Panc1 (cell line): Measurements from ENCODE around the gene PAPSS1. TPM values are rescaled to one million over a fixed set of nuclear protein-coding genes. Genes with fewer than 3 reads are reported as not detected.
"Not testable (repeated sequence)": the region's sequence is repeated elsewhere in the genome, so short reads cannot be mapped to it uniquely, and the experiment has no call there.

Source experiments
- ATAC-seq: fragments of 200-7000 bp; cut with Tn5 transposase; 2 replicates; pipeline ENCODE4 v1.9.1; 2020; ENCODE audit warnings: mild to moderate bottlenecking, moderate library complexity
- BruUV-seq: library from RNA; stranded (reverse); fragments of 400-500 nt; replicated peaks from 2 replicates; lab custom pipeline; 2021; lab: Mats Ljungman, UMichigan
- CTCF ChIA-PET: fragments of 300-600 bp; sonication (Branson Sonifier 250); formaldehyde crosslinking; loops from one replicate; lab custom pipeline; 2022; ENCODE audit warnings: antibody characterized with exemption; lab: Charles Lee
- POLR2A ChIA-PET: fragments of 300-600 bp; sonication (Branson Sonifier 250); formaldehyde crosslinking; loops from one replicate; lab custom pipeline; 2022; ENCODE audit warnings: antibody characterized with exemption; lab: Charles Lee
- DNase-seq: peaks from one replicate; pipeline ENCODE4 v3.0.0-alpha.2; 2010; ENCODE audit warnings: low read depth, low spot score
- H3K27ac ChIP-seq: 2 replicates; pipeline ENCODE4 v1.5.1; 2011; ENCODE audit warnings: mild to moderate bottlenecking, low read length, inconsistent platforms
- H3K27me3 ChIP-seq: fragments of 200-500 bp; sonication (Bioruptor generic); 2 replicates; pipeline ENCODE4 v1.6.0; 2014; ENCODE audit warnings: low read length, inconsistent platforms; ENCODE audit not compliant: control insufficient read depth, insufficient read depth
- H3K36me3 ChIP-seq: fragments of 200-500 bp; sonication (Bioruptor generic); 2 replicates; pipeline ENCODE4 v1.5.1; 2014; ENCODE audit warnings: inconsistent platforms, mild to moderate bottlenecking, low read length, moderate library complexity; ENCODE audit not compliant: control insufficient read depth, insufficient read depth
- H3K4me1 ChIP-seq: 2 replicates; pipeline ENCODE4 v1.5.1; 2011; ENCODE audit warnings: inconsistent platforms, mild to moderate bottlenecking, low read length, moderate library complexity; ENCODE audit not compliant: control insufficient read depth, insufficient read depth
- H3K4me3 ChIP-seq, 2 experiments: 2 replicates each; pipeline ENCODE4 v1.5.1; 2011 to 2012; ENCODE audit warnings: low read depth in 2 of 2, low read length in 2 of 2, mild to moderate bottlenecking in 2 of 2, inconsistent platforms in 1 of 2, moderate library complexity in 1 of 2
- H3K9me3 ChIP-seq: fragments of 200-500 bp; sonication (Bioruptor generic); 2 replicates; pipeline ENCODE4 v1.5.1; 2014; ENCODE audit warnings: low read depth, mild to moderate bottlenecking, inconsistent platforms, low read length, moderate library complexity; ENCODE audit not compliant: control insufficient read depth, insufficient read depth
- TCF7L2 ChIP-seq: IDR thresholded peaks from 2 replicates; pipeline ENCODE4 v1.6.1; 2011; ENCODE audit warnings: mild to moderate bottlenecking, low read depth, low read length, inconsistent platforms
- in situ Hi-C: cut with HindIII; loops from 2 replicates; pipeline ENCODE4 v1.10.0; 2016; ENCODE audit warnings: low sequenced_read_pairs, low pct_unique_long_range_greater_than_20kb
- intact Hi-C: fragments of 100-400 bp; cut with micrococcal nuclease; formaldehyde crosslinking; loops from one replicate; pipeline ENCODE4 v1.10.0; 2022; ENCODE audit not compliant: unreplicated experiment
- total RNA-seq: library from RNA; stranded (reverse); gene quantifications from one replicate; pipeline ENCODE4 v1.2.1, GENCODE V29; 2021; ENCODE audit not compliant: unreplicated experiment
- TF ChIP-seq, protein P1 (sequence below), 2 experiments: IDR thresholded peaks; 2 replicates each; pipeline ENCODE4 v1.6.1; 2011 to 2012; ENCODE audit warnings: low read depth in 2 of 2, control low read depth in 1 of 2, low read length in 1 of 2, mild to moderate bottlenecking in 1 of 2, moderate library complexity in 1 of 2; ENCODE audit not compliant: insufficient read depth in 1 of 2
- TF ChIP-seq, protein P2 (sequence below): fragments of 450-650 bp; IDR thresholded peaks from 2 replicates; pipeline ENCODE4 v1.5.1; 2017; ENCODE audit warnings: mild to moderate bottlenecking

The PAPSS1 gene
- total RNA-seq, 1 experiment from 2014 or later: 28.1 TPM

DNA sequence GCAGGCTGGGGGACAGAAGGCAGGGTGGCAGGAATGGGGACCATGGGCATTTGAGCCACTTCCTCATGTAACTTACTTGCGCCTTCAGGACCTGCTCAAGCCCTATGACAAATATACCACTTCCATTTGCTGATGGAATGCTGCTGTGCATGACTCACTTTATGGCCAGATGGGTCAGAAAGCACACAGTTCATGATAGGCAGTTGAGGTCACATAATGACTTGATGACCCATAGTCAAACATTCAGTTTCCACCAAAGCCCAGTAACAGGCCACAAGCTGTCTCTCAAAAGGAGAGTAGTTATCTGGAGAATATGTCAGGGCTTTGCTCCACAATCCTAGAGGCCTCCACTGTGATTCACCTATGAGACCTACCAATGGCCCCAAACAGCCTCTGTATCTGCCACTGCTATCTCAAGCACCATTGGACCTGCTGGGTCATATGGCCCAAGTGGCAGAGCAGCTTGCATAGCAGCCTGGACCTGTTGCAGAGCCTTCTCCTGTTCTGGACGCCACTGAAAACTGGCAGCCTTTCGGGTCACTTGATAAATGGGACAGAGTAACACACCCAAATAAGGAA lies 5.3 kb upstream of the PAPSS1 start:
- ATAC-seq: no peak
- ChIA-PET CTCF (no interaction called here), POLR2A (no interaction called here)
- no TSS peak for BruUV-seq
- H3K27ac ChIP-seq: no peak overlapping the region
- H3K4me3 ChIP-seq: no peak overlapping the region
- TF ChIP-seq, protein P1, sequence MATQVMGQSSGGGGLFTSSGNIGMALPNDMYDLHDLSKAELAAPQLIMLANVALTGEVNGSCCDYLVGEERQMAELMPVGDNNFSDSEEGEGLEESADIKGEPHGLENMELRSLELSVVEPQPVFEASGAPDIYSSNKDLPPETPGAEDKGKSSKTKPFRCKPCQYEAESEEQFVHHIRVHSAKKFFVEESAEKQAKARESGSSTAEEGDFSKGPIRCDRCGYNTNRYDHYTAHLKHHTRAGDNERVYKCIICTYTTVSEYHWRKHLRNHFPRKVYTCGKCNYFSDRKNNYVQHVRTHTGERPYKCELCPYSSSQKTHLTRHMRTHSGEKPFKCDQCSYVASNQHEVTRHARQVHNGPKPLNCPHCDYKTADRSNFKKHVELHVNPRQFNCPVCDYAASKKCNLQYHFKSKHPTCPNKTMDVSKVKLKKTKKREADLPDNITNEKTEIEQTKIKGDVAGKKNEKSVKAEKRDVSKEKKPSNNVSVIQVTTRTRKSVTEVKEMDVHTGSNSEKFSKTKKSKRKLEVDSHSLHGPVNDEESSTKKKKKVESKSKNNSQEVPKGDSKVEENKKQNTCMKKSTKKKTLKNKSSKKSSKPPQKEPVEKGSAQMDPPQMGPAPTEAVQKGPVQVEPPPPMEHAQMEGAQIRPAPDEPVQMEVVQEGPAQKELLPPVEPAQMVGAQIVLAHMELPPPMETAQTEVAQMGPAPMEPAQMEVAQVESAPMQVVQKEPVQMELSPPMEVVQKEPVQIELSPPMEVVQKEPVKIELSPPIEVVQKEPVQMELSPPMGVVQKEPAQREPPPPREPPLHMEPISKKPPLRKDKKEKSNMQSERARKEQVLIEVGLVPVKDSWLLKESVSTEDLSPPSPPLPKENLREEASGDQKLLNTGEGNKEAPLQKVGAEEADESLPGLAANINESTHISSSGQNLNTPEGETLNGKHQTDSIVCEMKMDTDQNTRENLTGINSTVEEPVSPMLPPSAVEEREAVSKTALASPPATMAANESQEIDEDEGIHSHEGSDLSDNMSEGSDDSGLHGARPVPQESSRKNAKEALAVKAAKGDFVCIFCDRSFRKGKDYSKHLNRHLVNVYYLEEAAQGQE (IDR thresholded peaks at IDR 0.05; ENCODE audit: insufficient read depth in 1 of 2, low read depth in 2 of 2, low read length in 1 of 2): no peak
- no peak for TF ChIP-seq TCF7L2
- TF ChIP-seq, protein P2, sequence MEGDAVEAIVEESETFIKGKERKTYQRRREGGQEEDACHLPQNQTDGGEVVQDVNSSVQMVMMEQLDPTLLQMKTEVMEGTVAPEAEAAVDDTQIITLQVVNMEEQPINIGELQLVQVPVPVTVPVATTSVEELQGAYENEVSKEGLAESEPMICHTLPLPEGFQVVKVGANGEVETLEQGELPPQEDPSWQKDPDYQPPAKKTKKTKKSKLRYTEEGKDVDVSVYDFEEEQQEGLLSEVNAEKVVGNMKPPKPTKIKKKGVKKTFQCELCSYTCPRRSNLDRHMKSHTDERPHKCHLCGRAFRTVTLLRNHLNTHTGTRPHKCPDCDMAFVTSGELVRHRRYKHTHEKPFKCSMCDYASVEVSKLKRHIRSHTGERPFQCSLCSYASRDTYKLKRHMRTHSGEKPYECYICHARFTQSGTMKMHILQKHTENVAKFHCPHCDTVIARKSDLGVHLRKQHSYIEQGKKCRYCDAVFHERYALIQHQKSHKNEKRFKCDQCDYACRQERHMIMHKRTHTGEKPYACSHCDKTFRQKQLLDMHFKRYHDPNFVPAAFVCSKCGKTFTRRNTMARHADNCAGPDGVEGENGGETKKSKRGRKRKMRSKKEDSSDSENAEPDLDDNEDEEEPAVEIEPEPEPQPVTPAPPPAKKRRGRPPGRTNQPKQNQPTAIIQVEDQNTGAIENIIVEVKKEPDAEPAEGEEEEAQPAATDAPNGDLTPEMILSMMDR: no peak
- H3K4me1 ChIP-seq: no peaks in the 10 kb centered on the region
- DNase-seq: no peak
- intact Hi-C loops: no loop called here
- H3K36me3 ChIP-seq: no peaks in the 10 kb centered on the region
- in situ Hi-C loops: no loop called here
- no peaks in the 10 kb centered on the region for H3K27me3 ChIP-seq
- no peaks in the 10 kb centered on the region for H3K9me3 ChIP-seq

DNA sequence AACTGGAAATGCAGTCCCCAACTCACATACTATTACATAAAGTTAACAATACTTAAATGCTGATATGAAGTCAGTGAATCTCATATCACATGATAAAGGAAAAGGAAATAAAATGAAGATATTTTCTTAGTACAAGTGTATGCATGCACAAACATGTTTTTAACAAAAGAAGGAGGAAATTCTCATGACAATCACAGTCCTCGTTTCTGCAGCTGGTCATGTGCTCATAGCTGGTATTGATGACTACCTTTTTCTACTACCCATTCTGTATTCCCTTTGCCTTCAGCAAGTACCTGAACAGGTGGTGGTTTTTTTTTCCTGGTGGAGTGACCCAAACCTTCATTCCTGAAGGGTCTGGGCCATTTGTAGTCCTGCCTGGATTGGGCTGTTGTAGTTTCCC lies 3.3 kb upstream of the PAPSS1 start:
- BruUV-seq, DNase-seq, H3K4me3 ChIP-seq, H3K36me3 ChIP-seq, H3K4me1 ChIP-seq, H3K27me3 ChIP-seq, H3K9me3 ChIP-seq, intact Hi-C loops, H3K27ac ChIP-seq, in situ Hi-C loops, CTCF ChIA-PET, POLR2A ChIA-PET, ATAC-seq: not testable (repeated sequence)

DNA sequence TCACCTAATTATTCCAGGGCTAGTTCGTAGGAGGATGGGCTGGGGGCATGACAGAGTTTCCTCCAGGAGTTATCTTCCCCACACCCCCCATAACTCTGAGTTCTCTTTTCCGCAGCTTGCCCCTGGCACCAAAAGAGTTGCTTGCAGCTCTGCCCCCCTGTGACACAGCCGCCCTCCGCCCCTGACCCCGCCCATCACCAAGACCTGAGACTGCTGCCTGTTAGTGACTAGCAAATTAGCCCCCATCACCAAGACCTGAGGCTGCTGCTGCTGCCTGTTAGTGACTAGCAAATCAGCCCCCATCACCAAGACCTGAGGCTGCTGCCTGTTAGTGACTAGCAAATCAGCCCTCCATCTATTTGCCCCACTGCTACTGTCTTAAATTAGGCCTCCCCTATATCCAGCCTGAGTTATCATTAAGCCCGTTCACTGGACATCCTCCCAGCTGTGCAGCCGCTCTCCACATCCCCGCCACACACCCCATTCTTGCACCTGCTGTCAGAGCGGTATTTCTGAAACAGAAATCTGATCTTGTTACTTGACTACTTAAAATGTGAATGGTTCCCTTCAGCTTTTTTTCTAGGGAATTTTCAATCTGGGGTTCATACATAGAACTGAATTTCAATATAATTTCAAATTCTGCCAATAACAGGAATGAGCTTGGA lies 1.5 kb upstream of the PAPSS1 start:
- in situ Hi-C loops (no loop called here), intact Hi-C loops (no loop called here)
- no TSS peak for BruUV-seq
- Histone ChIP-seq H3K9me3 (no peaks in the 10 kb centered on the region), H3K36me3 (no peaks in the 10 kb centered on the region), H3K27me3 (no peaks in the 10 kb centered on the region), H3K4me3 (peak overlapping the region in 1 of 2 experiments; percentile 82; a peak in 2 of 4 replicates), H3K4me1 (peaks cover 8% of the 10 kb centered on the region), H3K27ac (no peak overlapping the region)
- ATAC-seq: no peak
- TF ChIP-seq, protein P2: no peak
- ChIA-PET POLR2A (no interaction called here), CTCF (no interaction called here)
- DNase-seq: no peak
